ENCODE data around the gene CDK14. TPM values are rescaled to one million over a fixed set of nuclear protein-coding genes. Genes with fewer than 3 reads are reported as not detected.
"Not testable (repeated sequence)": the region's sequence is repeated elsewhere in the genome, so short reads cannot be mapped to it uniquely, and the experiment has no call there.

The CDK14 gene
- polyA plus RNA-seq, 1 donor = 9.7 TPM

DNA sequence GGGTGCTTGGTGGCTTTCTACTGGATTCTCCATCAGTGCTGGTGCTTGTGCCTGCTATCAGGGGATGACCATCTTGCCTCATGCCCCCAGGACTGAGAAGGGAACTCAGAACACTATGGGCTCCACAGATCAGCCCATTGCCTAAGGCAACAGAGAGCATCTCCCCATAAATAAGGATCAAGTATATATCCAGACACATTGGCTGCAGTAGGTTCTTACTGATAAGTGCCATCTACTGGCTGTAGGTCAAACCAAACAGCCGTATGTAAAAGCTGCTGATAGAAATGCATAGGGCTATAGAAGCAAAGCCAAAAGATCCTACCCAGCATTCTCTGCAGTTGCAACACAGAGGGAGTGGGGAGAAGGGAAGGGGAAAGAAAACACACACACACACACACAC lies 153.7 kb downstream of the CDK14 start:
- WGBS (ENCODE audit: insufficient coverage, low lambda C conversion rate) = 0% methylated on average over 1 of the region's 1 CpG
- H3K4me3 ChIP-seq (ENCODE audit: low read length) = no peak overlapping the region
- peak overlapping the region; percentile 13 for H3K27ac ChIP-seq (ENCODE audit: low read length)
- peaks cover 4% of the 10 kb centered on the region for H3K4me1 ChIP-seq (ENCODE audit: control insufficient read depth, insufficient read depth, low read length)
- DNase-seq = peak; percentile 16 to 49
- no peaks in the 10 kb centered on the region for H3K36me3 ChIP-seq (ENCODE audit: control insufficient read depth, insufficient read depth, low read length)
- H3K27me3 ChIP-seq (ENCODE audit: control insufficient read depth, insufficient read depth, low read length) = no peaks in the 10 kb centered on the region
- H3K9me3 ChIP-seq (ENCODE audit: control insufficient read depth, low read depth, low read length) = no peaks in the 10 kb centered on the region

DNA sequence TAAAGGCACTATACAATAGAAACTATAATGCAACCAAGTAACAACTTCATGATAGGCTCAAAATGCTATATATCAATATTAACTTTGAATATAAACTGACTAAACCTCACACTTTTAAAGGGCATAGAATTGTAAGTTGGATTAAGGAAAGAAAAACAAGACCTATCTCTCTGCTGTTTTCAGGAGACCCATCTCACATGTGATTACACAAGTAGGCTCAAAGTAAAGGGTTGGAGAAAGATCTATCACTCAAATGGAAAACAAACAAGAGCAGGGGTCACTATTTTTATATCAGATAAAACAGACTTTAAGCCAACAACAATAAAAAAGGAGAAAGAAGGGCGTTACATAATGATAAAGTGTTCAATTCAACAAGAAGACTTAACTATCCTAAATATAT lies 155.5 kb downstream of the CDK14 start:
- no CpG with 5 or more reads among the region's 1 CpG for WGBS (ENCODE audit: insufficient coverage, low lambda C conversion rate)
- Histone ChIP-seq H3K9me3 (ENCODE audit: control insufficient read depth, low read depth, low read length) (no peaks in the 10 kb centered on the region), H3K36me3 (ENCODE audit: control insufficient read depth, insufficient read depth, low read length) (no peaks in the 10 kb centered on the region), H3K4me1 (ENCODE audit: control insufficient read depth, insufficient read depth, low read length) (peaks cover 4% of the 10 kb centered on the region), H3K27ac (ENCODE audit: low read length) (no peak overlapping the region), H3K4me3 (ENCODE audit: low read length) (no peak overlapping the region), H3K27me3 (ENCODE audit: control insufficient read depth, insufficient read depth, low read length) (no peaks in the 10 kb centered on the region)
- DNase-seq = no peak

DNA sequence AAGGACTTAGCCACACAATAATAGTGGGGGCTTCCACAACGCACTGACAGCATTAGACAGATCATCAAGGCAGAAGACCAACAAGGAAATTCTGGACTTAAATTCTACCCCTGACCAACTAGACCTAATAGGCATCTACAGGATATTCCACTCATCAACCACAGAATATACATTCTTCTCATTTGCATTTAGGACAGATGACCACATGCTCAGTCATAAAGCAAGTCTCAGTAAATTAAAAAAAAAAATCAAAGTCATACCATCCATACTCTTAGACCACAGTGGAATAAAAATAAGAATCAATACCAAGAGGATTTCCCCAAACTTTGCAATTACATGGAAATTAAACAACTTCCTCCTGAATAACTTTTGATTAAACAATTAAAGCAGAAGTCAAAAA lies 155.9 kb downstream of the CDK14 start:
- Histone ChIP-seq H3K27ac (ENCODE audit: low read length) (no peak overlapping the region), H3K4me1 (ENCODE audit: control insufficient read depth, insufficient read depth, low read length) (peaks cover 4% of the 10 kb centered on the region), H3K9me3 (ENCODE audit: control insufficient read depth, low read depth, low read length) (no peaks in the 10 kb centered on the region), H3K36me3 (ENCODE audit: control insufficient read depth, insufficient read depth, low read length) (no peaks in the 10 kb centered on the region), H3K4me3 (ENCODE audit: low read length) (no peak overlapping the region), H3K27me3 (ENCODE audit: control insufficient read depth, insufficient read depth, low read length) (no peaks in the 10 kb centered on the region)
- no CpG with 5 or more reads among the region's 1 CpG for WGBS (ENCODE audit: insufficient coverage, low lambda C conversion rate)
- no peak for DNase-seq

DNA sequence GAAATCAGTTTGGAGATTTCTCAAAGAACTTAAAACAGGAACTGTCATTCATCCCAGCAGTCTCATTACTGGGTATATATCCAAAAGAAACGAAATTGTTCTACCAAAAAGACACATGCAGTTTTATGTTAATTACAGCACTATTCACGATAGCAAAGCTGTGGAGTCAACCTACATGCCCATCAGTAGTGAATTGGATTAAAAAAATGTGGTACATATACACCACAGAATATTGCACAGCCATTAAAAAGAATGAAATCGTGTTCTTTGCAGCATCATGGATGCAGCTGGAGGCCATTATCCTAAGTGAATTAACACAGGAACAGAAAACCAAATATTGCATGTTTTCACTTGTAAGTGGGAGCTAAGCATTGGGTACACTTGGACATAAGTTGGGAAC lies 158.9 kb downstream of the CDK14 start:
- Histone ChIP-seq H3K36me3 (ENCODE audit: control insufficient read depth, insufficient read depth, low read length) (no peaks in the 10 kb centered on the region), H3K9me3 (ENCODE audit: control insufficient read depth, low read depth, low read length) (no peaks in the 10 kb centered on the region), H3K27me3 (ENCODE audit: control insufficient read depth, insufficient read depth, low read length) (no peaks in the 10 kb centered on the region), H3K4me3 (ENCODE audit: low read length) (no peak overlapping the region), H3K4me1 (ENCODE audit: control insufficient read depth, insufficient read depth, low read length) (no peaks in the 10 kb centered on the region), H3K27ac (ENCODE audit: low read length) (no peak overlapping the region)
- 100% methylated on average over 2 of the region's 3 CpGs for WGBS (ENCODE audit: insufficient coverage, low lambda C conversion rate)
- no peak for DNase-seq

DNA sequence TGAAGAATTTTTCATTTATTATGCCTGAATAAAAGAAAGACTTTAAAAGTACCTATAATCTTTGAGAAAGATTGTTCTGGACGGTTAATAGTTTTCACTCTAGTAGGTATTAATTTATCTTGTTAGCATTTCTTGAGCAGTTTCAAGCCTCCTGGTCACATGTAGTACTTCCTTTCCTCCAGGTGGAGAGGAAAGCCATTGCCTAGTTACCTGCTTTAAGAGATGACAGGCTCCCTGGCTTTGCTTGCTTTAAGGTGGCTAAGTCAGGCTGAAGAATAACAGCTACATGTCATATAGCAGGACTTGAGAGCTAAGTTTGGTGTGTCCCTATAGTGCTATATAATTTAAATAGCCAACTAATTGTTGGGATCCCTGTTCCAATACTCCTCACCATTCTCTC lies 160.2 kb downstream of the CDK14 start:
- Histone ChIP-seq H3K4me3 (ENCODE audit: low read length) (no peak overlapping the region), H3K4me1 (ENCODE audit: control insufficient read depth, insufficient read depth, low read length) (no peaks in the 10 kb centered on the region), H3K9me3 (ENCODE audit: control insufficient read depth, low read depth, low read length) (no peaks in the 10 kb centered on the region), H3K27me3 (ENCODE audit: control insufficient read depth, insufficient read depth, low read length) (no peaks in the 10 kb centered on the region), H3K36me3 (ENCODE audit: control insufficient read depth, insufficient read depth, low read length) (no peaks in the 10 kb centered on the region), H3K27ac (ENCODE audit: low read length) (no peak overlapping the region)
- WGBS (ENCODE audit: insufficient coverage, low lambda C conversion rate) = no CpG with 5 or more reads among the region's 1 CpG
- DNase-seq = no peak

DNA sequence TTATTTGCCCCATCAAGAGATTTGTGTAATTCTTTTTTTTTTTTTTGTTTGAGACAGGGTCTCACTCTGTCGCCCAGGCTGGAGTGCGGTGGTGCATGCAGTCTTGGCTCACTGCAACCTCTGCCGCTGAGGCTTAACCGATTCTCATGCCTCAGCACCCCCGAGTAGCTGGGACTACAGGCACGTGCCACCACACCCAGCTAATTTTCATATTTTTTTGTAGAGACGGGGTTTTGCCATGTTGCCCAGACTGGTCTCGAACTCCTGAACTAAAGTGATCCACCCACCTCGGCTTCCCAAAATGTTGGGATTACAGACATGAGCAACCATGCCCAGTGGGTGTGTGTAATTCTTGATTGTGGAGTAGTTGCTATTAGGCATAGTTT lies 161.4 kb downstream of the CDK14 start:
- H3K36me3 ChIP-seq (ENCODE audit: control insufficient read depth, insufficient read depth, low read length); H3K9me3 ChIP-seq (ENCODE audit: control insufficient read depth, low read depth, low read length); H3K27me3 ChIP-seq (ENCODE audit: control insufficient read depth, insufficient read depth, low read length); DNase-seq; H3K4me3 ChIP-seq (ENCODE audit: low read length); H3K4me1 ChIP-seq (ENCODE audit: control insufficient read depth, insufficient read depth, low read length); H3K27ac ChIP-seq (ENCODE audit: low read length): not testable (repeated sequence)
- WGBS (ENCODE audit: insufficient coverage, low lambda C conversion rate) = no CpG with 5 or more reads among the region's 9 CpGs

DNA sequence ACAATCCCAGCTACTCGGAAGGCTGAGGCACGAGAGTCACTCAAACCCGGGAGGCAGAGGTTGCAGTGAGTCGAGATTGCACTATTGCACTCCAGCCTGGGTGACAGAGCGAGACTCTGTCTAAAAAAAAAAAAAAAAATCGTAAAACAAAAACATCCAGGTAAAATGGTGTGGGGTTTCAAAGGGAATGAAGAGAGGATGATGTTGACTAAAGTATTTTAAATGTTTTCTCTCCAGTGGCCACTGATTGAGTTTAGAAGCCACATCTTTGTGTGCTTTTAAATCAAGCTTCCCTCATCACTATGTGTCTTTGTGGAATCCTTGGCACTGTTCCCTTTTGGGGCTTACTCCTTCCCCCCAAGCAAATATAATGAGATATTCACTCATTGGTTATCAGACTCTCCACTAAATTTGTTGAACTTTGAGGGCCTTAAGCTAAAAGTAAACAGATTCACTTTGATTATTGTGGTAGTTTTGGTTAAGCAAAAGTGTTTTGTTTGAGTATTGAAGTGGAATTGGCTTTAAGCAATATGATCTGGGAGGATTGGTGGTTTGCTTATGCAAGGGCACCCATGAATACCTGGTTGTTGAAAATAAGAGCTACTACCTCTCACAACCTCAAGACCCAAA lies 162.9 kb downstream of the CDK14 start:
- Histone ChIP-seq H3K4me3 (ENCODE audit: low read length) (no peak overlapping the region), H3K9me3 (ENCODE audit: control insufficient read depth, low read depth, low read length) (no peaks in the 10 kb centered on the region), H3K36me3 (ENCODE audit: control insufficient read depth, insufficient read depth, low read length) (no peaks in the 10 kb centered on the region), H3K27ac (ENCODE audit: low read length) (no peak overlapping the region), H3K27me3 (ENCODE audit: control insufficient read depth, insufficient read depth, low read length) (no peaks in the 10 kb centered on the region), H3K4me1 (ENCODE audit: control insufficient read depth, insufficient read depth, low read length) (peaks cover under 1% of the 10 kb centered on the region)
- no CpG with 5 or more reads among the region's 6 CpGs for WGBS (ENCODE audit: insufficient coverage, low lambda C conversion rate)
- DNase-seq = no peak

DNA sequence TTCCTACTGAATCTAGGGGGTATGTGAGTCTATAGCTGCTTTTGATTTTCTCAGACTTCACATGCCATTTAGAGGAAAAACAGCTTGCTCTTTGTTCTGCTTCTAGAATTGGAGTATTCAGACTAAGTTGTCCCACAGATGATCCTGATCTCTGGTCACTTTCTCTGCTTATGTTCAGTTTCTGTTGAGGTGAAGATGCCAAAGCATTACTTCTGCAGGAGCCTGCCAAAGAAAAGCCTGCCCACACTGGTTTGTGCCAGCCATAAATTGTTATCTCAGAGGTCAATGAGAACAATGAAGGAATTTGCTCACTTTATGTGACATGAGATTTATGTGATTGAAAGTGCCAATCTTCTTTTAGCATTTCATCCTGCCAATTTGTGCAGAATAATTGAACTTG lies 163.6 kb downstream of the CDK14 start:
- Histone ChIP-seq H3K36me3 (ENCODE audit: control insufficient read depth, insufficient read depth, low read length) (no peaks in the 10 kb centered on the region), H3K27me3 (ENCODE audit: control insufficient read depth, insufficient read depth, low read length) (no peaks in the 10 kb centered on the region), H3K27ac (ENCODE audit: low read length) (no peak overlapping the region), H3K4me1 (ENCODE audit: control insufficient read depth, insufficient read depth, low read length) (peaks cover 4% of the 10 kb centered on the region), H3K4me3 (ENCODE audit: low read length) (no peak overlapping the region), H3K9me3 (ENCODE audit: control insufficient read depth, low read depth, low read length) (no peaks in the 10 kb centered on the region)
- no peak for DNase-seq

DNA sequence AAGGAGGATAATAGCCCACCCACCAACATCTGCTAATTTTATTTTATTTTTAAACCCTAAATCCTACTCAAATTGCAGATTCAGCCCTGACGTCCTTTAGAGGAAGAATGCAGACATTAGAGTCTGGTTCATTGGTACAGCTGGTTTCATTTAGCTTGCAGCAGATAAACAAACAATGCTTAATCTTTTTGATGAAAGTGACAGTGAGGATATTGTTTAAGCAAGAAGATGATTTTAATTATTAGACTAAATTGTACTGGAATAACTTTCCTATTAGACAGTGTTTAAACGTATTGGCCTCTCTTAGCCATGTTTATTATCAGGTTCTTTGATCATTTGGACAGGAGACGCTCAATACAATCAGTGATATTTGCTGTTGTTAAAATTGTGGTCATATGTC lies 164.8 kb downstream of the CDK14 start:
- DNase-seq = no peak
- Histone ChIP-seq H3K4me3 (ENCODE audit: low read length) (no peak overlapping the region), H3K4me1 (ENCODE audit: control insufficient read depth, insufficient read depth, low read length) (peaks cover 13% of the 10 kb centered on the region), H3K27ac (ENCODE audit: low read length) (no peak overlapping the region), H3K27me3 (ENCODE audit: control insufficient read depth, insufficient read depth, low read length) (no peaks in the 10 kb centered on the region), H3K9me3 (ENCODE audit: control insufficient read depth, low read depth, low read length) (no peaks in the 10 kb centered on the region), H3K36me3 (ENCODE audit: control insufficient read depth, insufficient read depth, low read length) (no peaks in the 10 kb centered on the region)
- 58% methylated on average over 2 of the region's 3 CpGs for WGBS (ENCODE audit: insufficient coverage, low lambda C conversion rate)

DNA sequence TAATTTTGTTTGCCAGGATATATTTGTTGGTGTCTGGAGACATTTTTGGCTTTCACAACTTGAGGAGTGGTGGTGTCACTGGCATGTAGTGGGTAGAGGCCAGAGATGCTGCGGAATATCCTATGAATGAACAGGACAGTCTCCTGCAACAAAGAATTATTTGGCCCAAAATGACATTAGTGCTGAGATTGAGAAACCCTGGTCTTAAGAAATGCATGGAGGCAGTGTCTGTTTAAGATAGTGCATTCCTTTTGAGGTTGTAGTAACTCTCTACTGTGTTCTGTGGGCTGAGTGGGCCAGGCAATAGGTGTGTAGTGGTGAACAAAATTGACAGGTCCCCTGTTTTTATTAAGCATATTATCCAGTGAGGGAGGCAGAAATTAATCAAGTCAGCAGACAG lies 165.5 kb downstream of the CDK14 start:
- H3K36me3 ChIP-seq (ENCODE audit: control insufficient read depth, insufficient read depth, low read length) = no peaks in the 10 kb centered on the region
- no peak overlapping the region for H3K4me3 ChIP-seq (ENCODE audit: low read length)
- 100% methylated on average over 1 of the region's 1 CpG for WGBS (ENCODE audit: insufficient coverage, low lambda C conversion rate)
- DNase-seq = no peak
- no peak overlapping the region for H3K27ac ChIP-seq (ENCODE audit: low read length)
- no peaks in the 10 kb centered on the region for H3K9me3 ChIP-seq (ENCODE audit: control insufficient read depth, low read depth, low read length)
- H3K4me1 ChIP-seq (ENCODE audit: control insufficient read depth, insufficient read depth, low read length) = peaks cover 17% of the 10 kb centered on the region
- no peaks in the 10 kb centered on the region for H3K27me3 ChIP-seq (ENCODE audit: control insufficient read depth, insufficient read depth, low read length)

DNA sequence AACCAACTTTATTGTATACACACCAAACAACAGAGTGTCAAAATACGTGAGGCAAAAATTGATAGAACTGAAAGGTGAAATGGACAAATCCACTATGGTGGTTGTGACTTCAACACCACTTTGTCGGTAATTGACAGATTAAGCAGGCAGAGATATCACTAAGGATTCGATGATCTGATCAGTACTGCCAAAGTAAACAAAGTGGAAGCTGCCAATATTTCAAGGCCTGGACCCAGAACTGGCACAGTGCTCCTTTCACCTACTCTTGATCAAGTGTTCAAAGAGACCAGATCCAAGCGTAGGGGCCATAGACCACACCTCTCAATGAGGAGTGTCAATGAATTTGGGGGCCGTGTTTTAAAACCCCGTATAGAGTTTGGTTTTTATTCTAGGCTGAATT lies 167.0 kb downstream of the CDK14 start:
- no peak overlapping the region for H3K27ac ChIP-seq (ENCODE audit: low read length)
- no peak overlapping the region for H3K4me3 ChIP-seq (ENCODE audit: low read length)
- no peak for DNase-seq
- peaks cover 32% of the 10 kb centered on the region for H3K4me1 ChIP-seq (ENCODE audit: control insufficient read depth, insufficient read depth, low read length)
- no peaks in the 10 kb centered on the region for H3K36me3 ChIP-seq (ENCODE audit: control insufficient read depth, insufficient read depth, low read length)
- H3K27me3 ChIP-seq (ENCODE audit: control insufficient read depth, insufficient read depth, low read length) = no peaks in the 10 kb centered on the region
- no peaks in the 10 kb centered on the region for H3K9me3 ChIP-seq (ENCODE audit: control insufficient read depth, low read depth, low read length)
- 96% methylated on average over 3 of the region's 6 CpGs for WGBS (ENCODE audit: insufficient coverage, low lambda C conversion rate)

Data from large intestine (tissue), 3 donors.